Activated CD8-positive, alpha-beta memory T cell treated with anti-CD3 and anti-CD28 coated beads for 36 hours (primary cell): ENCODE measurements around the gene LARP4B. TPM values are rescaled to one million over a fixed set of nuclear protein-coding genes. Genes with fewer than 3 reads are reported as not detected.
"Not testable (repeated sequence)": the region's sequence is repeated elsewhere in the genome, so short reads cannot be mapped to it uniquely, and the experiment has no call there.

Experiments
- CTCF ChIA-PET: fragments of 350-600 bp; sonication (Branson Sonifier 250); formaldehyde crosslinking; loops from one replicate; lab custom pipeline; 2021; ENCODE audit warnings: antibody characterized with exemption; lab: Charles Lee
- POLR2A ChIA-PET: fragments of 350-600 bp; sonication (Branson Sonifier 250); formaldehyde crosslinking; loops from one replicate; lab custom pipeline; 2021; ENCODE audit warnings: antibody characterized with exemption; lab: Charles Lee
- total RNA-seq, 2 experiments: library from RNA; stranded (reverse); gene quantifications; one replicate each; pipeline ENCODE4 v1.2.3, GENCODE V29; 2021

LARP4B gene
- total RNA-seq, 2 experiments from 2014 or later: 127 to 137 TPM

DNA sequence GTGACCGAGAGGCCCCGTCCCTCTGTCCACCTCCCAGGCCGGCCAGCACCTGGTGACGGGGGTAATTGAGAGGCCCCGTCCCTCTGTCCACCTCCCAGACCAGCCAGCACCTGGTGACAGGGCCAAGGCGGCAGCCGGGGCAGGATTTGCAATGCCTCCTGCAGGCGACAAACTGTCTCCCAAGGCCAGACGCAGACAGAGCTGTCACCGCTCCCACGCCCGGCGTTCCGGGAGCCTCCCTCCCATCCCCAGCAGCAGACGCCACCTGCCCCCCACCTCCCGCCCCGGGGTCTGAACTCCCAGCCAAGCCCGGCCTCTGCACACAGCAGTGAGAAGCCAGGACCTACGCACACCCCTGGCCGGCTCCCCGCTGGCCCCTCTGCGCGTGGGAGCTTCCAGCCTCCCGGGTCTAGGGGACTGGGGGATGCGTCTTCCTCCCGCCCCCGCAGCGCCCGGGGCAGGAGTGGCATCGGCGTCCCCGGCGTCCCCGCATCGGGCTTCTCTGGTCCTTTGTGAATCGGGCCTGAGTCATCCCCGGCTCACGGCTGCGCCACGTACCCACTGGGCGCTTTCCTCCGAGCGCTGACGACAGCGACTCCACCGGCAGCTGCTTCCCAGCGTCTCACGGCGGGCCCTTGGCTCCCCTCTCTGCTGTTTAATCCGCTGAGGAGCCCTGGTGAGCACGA lies 147.0 kb downstream of the LARP4B start:
- POLR2A ChIA-PET: no interaction called here

DNA sequence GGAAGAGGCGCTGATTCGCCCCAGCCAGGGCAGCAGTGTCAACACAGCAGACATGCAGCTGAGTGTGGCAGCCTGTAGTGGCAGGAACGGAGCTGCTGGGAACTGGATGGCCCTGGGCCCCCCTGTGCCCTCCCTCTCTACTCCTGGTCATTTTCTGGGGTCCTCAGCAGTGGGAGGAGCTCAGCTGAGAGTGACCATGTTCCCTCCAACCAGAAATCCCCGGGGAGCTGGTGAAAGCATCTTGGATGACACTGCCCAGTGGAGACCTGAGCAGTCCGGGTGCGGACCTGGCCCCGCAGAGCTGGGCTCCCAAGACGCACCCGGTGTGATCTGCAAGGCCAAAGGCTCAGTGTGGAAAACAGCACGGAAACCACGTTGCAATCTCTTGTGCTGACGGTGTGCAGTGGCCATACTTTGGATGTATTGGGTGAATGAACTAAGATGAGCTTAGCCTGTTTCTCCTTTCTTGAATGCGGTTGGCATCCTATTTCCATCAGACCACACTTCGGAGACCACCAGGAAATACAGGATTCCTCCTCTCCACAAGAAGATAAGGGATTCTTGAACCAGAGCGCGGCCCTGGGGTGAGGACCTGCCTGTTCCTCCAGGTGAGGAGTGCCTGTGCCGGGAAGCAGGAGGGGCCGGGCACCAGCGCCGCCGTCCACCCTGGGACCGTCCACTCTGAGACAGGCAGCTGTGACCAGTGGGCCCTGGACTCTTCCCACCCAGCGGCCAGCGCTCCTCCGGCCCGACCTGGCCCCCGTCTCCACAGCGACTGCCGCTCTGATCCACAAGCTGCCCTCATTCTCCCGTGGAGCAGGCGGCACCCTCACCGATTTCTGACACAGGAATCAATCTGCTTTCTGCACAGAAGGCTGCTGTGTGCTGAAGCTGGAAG lies 148.5 kb downstream of the LARP4B start:
- ChIA-PET CTCF (no interaction called here), POLR2A (no interaction called here)

More for the DNA sequence above, 147.0 kb downstream of the LARP4B start:
- CTCF ChIA-PET: no interaction called here

DNA sequence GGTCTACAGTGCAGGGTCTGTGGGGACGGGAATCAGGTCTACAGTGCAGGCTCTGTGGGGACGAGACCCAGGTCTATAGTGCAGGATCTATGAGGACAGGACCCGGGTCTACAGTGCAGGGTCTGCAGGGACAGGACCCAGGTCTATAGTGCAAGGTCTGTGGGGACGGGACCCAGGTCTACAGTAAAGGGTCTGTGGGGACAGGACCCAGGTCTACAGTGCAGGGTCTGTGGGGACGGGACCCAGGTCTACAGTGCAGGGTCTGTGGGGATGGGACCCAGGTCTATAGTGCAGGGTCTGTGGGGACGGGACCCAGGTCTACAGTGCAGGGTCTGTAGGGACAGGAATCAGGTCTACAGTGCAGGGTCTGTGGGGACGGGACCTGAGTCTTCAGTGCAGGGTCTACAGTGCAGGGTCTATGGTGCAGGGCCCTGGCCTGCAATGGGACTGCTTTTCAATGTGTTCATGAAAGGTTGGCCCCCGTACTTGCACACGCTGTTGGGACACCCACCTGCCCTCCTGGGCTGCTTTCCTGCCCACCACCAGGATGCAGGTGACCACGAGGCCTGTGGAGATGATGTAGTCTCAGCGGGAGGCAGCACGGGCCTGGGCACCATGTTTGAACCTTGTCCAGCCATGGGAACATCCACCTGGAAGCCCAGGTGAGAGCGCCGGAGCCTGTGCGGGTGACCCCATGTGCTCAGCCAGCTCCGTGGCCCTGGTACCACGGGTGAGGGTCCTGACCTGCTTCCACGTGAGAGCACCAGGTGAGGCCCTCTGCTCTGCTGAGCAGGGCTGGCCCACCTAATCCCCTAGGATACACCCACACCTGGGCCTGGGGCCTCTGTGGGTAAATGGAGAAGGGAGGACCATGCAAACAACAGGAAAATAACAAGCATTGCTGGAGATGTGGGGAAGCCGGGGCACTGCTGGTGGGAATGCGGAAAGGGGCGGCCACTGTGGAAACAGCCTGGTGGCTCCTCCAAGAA lies 150.7 kb downstream of the LARP4B start:
- CTCF ChIA-PET: no interaction called here
- POLR2A ChIA-PET: no interaction called here

DNA sequence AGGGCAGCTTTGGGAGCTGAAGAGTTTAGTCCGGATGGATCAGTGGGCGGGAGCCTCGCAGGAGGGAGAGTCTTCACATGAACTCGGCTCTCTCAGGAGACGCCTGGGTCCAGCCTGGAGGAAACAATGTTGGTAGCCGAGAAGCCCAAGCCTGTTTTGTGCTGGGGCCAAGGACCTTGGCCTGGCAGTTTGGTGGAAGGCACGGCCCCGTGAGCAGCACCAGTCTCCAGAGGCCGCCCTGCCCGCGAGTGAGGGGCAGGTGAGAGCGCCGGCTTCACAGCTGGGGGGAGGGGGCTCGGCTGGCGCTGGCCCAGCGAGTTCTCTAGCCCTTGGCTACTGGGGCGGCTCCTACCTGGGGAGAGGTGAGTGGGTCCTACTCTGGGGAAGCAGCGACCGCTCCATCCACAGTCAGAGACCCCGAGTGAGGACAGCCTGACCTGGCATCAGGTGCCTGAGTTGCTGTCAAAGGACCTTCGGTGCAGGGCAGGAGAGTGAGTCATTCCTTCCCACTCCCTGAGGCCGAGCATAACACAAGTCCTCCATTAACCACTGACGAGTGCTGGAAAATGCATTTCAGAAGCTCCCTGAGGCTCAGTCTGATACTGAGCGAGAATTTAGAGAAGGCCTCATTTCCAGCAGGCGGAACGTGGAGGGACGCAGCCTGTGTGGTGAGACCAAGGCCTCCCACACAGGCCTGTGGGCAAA lies 152.7 kb downstream of the LARP4B start:
- CTCF ChIA-PET: no interaction called here
- POLR2A ChIA-PET: no interaction called here

DNA sequence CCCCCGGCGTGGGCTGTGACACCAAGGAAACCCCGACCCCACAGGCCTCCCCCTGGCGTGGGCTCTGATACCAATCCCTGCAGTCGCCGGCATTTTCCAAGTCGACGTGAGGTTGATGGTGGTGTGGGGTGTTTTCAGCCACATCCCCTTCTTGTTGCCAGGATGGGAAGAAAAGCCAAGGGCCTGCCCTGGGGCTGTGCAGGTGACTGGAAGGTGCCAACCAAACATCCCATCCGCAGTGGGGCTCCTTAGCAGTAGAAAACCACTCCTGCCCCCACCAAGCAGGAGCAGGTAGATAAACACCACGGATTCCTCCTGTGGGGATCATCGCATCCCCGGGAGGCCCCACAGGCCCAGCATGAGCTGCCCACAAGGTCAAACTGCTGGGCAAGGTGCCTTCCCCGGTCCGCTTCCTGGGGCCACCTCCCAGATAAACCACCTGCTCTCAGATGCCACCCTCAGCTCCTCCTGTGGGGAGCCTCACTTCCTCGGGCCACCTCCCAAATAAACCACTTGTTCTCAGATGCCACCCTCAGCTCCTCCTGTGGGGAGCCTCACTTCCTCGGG lies 153.5 kb downstream of the LARP4B start:
- ChIA-PET POLR2A (no interaction called here), CTCF (no interaction called here)

DNA sequence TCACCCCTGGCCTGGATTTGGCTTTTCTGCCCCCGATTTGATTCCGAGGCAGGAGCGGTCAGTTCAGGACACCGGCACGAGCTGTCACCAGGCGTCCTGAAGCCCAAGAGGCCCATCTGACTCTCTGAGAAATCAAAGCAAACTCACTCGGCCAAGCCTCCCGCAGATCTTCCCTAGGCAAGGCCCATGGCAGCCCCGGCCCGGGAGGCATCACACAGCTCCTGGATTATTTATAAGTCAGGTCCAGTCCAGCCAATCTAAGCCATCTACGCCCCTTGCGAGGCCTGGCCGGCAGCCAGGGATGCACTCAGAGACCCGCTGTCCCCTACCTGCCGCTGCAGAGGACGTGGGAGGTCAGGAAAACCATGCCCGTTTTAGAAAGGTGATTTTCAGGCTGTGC lies 154.7 kb downstream of the LARP4B start:
- ChIA-PET POLR2A (no interaction called here), CTCF (interaction anchor here (0.6 kb wide), 1 partner anchor 19 kb away, joined by 4 read pairs; no protein-coding TSS in a partner anchor)

DNA sequence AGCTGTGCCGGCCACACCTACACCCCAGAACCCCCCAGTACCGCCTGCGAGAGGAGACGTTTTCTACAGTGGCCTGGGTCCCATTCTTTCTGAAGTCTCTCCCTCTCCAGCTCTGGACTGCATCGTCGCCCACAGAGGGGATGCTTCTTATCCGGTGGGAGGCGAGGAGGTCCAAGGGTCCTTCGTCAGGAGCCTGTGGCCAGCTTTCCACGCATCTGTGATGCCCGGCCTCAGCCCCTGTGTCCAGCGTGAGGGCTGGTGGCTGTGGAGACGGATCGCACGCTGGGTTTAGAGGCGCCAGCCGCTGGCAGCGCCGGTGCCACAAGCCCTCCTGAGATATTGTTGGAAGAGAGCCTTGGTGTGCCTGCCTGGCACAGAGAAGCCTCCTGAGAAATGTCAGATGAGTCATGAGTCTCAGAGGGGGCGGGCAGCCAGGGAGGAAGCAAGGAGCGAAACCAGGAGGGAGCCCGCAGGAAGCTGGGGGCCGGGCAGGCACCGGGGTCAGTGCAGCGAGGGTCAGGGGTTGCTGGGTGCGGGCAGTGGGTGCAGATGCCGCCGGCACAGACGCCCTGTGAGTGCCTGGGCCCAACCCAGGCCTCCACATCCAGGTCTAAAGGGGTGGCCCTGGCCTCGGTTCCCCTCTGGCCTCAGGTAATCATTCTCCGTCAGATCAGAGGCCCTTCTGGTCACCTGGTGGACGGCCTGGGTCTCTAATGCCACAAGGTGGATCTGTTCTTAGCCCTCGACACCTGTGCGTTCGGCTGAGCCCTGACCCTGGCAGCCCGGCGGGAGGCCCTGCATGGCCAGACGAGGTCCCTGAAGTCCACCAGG lies 156.0 kb downstream of the LARP4B start:
- POLR2A ChIA-PET: no interaction called here
- CTCF ChIA-PET: no interaction called here

DNA sequence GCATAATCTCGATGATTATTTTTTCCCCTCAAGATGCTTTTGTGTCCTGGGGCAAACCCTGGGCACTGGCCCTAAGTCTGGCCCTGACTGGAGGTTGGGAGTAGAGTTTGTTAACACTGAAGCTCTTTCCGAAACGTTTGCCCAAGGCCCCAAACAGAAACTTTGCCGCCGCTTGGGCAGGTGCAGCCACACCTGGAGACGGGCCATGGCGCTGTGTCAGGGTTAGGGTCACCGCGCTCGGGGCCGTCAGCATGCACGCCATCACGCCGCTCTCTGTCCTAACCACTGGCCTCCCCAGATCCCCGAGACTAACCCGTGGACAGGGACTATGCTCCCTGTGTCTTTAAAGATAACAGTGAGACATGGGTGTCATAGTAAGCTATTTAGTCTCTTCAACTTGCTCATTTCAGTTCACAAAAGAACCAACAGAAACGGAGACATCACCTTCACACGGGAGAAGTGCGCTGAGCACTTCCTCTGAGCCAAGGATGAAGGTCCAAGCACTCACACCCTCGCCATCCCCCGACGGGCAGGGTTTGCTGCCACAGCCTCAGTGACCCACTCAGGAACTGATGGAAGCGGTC lies 156.8 kb downstream of the LARP4B start:
- CTCF ChIA-PET: no interaction called here
- POLR2A ChIA-PET: no interaction called here

DNA sequence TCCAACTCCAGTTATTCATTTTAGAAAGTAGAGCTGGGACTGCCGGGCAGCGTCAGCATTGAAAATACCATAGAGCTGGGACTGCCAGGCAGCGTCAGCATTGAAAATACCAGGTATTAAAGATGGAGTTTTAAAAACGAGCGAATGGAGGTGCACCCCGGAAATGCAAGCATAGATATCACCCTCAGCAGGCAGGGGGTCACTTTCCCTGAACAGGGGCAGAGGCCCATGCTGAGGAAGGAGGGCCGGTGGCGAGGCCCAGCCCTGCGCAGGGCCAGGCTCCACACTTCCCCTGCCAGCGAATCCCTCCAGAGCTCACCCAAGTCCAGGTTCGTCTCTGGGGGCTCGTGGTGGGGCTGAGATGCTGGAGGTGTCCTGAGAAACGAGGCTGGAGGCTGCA lies 157.3 kb downstream of the LARP4B start:
- ChIA-PET CTCF (no interaction called here), POLR2A (no interaction called here)

DNA sequence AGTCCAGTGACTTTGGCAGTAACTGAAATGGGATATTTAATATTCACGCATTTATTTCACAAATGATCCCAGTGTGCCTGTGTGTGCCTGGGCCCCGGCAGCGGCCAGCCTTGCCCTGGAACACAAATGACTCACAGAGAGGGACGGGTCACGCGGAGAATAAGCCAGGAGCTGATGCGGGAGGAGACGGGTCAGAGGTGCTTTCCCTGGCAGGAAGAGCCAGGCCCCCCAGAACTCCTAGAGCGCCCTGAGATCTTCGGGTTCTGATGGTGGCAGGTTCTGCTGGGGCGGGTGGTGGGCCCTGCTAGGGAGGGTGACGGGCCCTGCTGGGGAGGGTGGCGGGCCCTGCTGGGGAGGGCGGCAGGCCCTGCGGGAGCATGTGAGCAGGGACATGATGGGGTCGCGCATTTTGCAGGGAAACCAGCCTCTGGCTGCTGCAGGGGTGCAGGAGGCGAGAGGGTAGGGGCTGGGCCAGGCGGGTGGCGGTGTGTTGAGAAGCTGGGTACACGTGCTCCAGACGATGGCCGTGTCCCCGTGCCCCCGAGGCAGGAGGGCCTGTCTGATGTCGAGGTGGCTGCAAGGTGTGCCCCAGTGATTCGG lies 157.8 kb downstream of the LARP4B start:
- CTCF ChIA-PET: no interaction called here
- POLR2A ChIA-PET: no interaction called here

DNA sequence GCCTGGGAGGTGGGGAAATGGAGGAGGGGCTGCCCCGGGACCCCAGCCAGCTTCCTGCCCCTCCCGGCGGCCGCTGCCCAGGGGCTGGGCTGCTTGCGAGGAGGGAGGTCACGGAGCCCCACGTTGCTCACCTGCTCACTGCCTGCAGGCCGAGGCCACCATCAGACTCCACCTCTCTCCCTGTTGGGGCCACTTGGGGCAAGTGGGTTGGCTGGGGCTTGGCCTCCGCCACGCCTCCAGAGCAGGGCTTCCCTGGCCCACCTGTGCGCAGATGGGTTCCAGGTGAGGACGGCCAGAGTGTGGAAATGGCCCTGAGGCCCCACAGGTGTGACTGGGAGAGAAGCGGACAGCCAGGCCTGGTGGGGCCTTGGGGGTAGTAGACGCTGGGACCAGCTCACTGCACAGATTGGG lies 159.3 kb downstream of the LARP4B start:
- CTCF ChIA-PET: no interaction called here
- POLR2A ChIA-PET: no interaction called here

DNA sequence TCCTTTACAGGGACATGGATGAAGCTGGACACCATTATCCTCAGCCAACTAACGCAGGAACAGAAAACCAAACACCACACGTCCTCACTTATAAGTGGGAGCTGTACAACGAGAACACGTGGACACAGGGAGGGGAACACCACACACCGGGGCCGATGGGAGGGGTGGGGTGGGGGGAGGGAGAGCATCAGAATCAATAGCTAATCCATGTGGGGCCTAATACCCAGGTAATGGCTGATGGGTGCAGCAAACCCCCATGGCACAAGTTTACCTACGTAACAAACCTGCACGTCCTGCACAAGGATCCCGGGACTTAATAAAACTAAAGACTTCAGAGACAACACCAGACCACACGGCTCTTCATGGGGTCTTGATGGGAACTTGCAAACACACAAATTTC lies 159.9 kb downstream of the LARP4B start:
- ChIA-PET POLR2A (no interaction called here), CTCF (no interaction called here)

DNA sequence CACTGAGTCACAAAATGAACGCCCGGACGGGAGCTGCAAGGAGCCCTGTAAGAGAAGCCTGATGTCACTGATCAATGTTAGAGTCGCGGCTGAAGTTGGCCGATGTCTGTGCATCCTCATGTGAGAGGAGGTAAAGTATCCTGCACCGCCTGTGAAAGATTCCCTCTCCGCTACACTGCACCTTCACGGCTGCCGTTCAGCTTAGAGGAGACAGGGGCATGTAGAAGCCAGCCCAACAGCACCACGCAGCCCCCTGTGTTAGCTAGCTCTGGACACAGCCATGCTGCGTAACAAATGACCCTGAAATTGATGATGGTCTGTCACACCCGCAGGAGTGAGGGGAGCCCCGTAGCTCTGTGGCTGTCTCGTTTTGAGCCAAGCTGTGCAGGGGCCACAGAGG lies 160.5 kb downstream of the LARP4B start:
- ChIA-PET CTCF (no interaction called here), POLR2A (no interaction called here)

DNA sequence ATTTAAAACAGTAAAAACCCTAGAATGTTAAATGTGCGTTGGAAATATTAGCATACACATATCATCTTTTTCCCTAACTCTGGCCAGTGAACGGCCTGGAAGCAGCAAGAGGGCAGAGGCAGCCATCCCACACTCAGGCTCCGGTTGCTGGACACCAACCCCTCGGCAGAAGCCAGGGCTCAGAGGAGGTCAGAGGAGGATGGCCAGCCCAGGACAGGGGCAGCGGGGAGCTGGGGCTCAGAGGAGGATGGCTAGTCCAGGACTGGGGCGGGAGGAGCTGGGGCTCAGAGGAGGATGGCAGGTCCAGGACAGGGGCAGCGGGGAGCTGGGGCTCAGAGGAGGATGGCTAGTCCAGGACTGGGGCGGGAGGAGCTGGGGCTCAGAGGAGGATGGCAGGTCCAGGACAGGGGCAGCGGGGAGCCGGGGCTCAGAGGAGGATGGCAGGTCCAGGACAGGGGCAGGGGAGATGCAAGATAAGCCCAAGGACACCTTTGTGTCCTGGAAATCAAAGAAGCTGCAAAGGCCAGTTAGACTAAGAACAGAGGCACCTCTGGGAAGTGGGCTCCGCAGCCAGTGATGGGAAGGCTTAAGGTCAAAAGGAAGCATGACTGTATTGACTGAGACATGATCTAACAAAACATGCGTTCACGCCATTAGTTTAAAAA lies 161.3 kb downstream of the LARP4B start:
- POLR2A ChIA-PET: not testable (repeated sequence)

DNA sequence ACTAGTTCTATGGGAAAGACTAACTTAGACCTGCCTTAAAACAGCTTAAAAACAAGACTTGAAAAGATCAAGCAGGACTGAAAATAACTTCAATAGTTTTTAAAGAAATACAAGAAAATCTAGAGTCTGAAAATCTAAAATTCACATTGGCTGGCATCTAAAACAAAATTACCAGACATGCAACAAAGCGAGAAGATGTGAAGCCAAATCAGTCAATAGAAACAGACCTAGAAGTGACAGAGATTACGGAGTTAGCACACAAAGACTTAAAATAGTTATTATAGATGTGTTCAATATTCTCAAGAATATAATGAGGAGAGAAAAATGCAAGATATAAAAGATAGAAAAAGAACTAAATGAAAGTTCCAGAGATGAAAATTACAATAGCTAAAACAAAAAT lies 163.7 kb downstream of the LARP4B start:
- CTCF ChIA-PET: no interaction called here
- POLR2A ChIA-PET: no interaction called here

More for the DNA sequence above, 161.3 kb downstream of the LARP4B start:
- CTCF ChIA-PET: not testable (repeated sequence)

DNA sequence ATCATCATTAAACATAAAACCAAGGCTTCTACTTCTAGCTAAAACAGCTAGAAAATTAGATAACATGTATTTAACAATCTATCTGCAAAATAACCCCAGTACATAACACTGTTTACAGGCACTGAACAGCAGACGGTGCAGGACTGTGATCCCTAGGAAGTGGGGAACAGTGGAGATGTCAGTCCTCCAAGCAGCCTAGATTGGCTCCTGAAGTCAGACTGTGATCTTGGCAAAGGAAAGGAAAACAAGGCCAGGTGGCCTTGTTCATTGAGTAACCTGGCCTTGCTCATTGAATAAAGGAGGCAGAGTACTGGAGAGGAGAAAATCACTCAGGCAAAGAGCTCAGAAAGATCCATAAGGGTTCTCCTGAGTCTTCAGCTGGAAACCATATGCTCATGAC lies 164.3 kb downstream of the LARP4B start:
- POLR2A ChIA-PET: no interaction called here
- CTCF ChIA-PET: no interaction called here

DNA sequence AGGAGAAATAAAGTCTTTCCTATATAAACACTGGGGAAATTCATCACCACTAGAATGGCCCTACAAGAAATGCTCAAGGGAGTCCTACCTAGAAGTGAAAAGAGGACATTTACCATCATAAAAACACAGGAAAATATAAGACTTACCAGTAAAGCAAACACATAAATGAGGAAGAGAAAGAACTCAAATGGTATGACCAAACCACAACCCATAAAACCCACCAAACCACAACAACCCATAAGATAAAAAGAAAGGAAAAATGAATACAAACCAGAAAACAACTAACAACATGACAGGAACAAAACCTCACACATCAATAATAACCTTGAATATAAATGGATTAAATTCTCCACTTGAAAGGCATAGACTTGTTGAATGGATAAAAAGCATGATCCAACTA lies 170.1 kb downstream of the LARP4B start:
- ChIA-PET CTCF (no interaction called here), POLR2A (no interaction called here)
